Osteoblast (primary cell): ENCODE data around the gene ERFL. TPM values are rescaled to one million over a fixed set of nuclear protein-coding genes. Genes with fewer than 3 reads are reported as not detected.
A peak's percentile ranks its signal among the peaks of the same experiment; 100 is the strongest.

ENCODE experiments used
- DNase-seq: peaks from one replicate; pipeline ENCODE4 v3.0.0; 2011; ENCODE audit warnings: low spot score, mixed read lengths; ENCODE audit not compliant: insufficient read length; ENCODE audit errors: missing footprints
- H2AFZ ChIP-seq: 2 replicates; pipeline ENCODE4 v1.6.0; 2011; ENCODE audit warnings: mild to moderate bottlenecking, low read length
- H3K27ac ChIP-seq: 2 replicates; pipeline ENCODE4 v1.5.1; 2011; ENCODE audit warnings: mild to moderate bottlenecking, low read depth, low read length, moderate library complexity
- H3K27me3 ChIP-seq: 2 replicates; pipeline ENCODE4 v1.6.0; 2012; ENCODE audit warnings: mild to moderate bottlenecking, control low read depth, inconsistent platforms, low read length, moderate library complexity; ENCODE audit not compliant: insufficient read depth
- H3K36me3 ChIP-seq: 2 replicates; pipeline ENCODE4 v1.5.1; 2011; ENCODE audit warnings: mild to moderate bottlenecking, low read length, control low read depth, moderate library complexity; ENCODE audit not compliant: insufficient read depth
- H3K4me1 ChIP-seq: 2 replicates; pipeline ENCODE4 v1.5.1; 2011; ENCODE audit warnings: mild to moderate bottlenecking, low read length, control low read depth, moderate library complexity; ENCODE audit not compliant: insufficient read depth
- H3K4me2 ChIP-seq: 2 replicates; pipeline ENCODE4 v1.6.0; 2011; ENCODE audit warnings: mild to moderate bottlenecking, low read length; ENCODE audit not compliant: insufficient read depth
- H3K4me3 ChIP-seq: fragments of 200-600 bp; sonication (generic); 3 replicates; pipeline ENCODE4 v1.5.1; 2012; ENCODE audit warnings: mild to moderate bottlenecking, low read length, inconsistent platforms; ENCODE audit not compliant: insufficient read depth
- H3K79me2 ChIP-seq: 2 replicates; pipeline ENCODE4 v1.6.0; 2012; ENCODE audit warnings: mild to moderate bottlenecking, low read length, control low read depth, inconsistent platforms; ENCODE audit not compliant: insufficient read depth
- H3K9me3 ChIP-seq: 2 replicates; pipeline ENCODE4 v1.5.1; 2011; ENCODE audit warnings: low read depth, low read length, control low read depth
- H4K20me1 ChIP-seq: 2 replicates; pipeline ENCODE4 v1.6.0; 2012; ENCODE audit warnings: mild to moderate bottlenecking, low read length, control low read depth; ENCODE audit not compliant: insufficient read depth
- CTCF ChIP-seq: IDR thresholded peaks from 2 replicates; pipeline ENCODE4 v1.5.1; 2011; ENCODE audit warnings: mild to moderate bottlenecking, low read depth, low read length, moderate library complexity; ENCODE audit errors: extremely low read depth
- total RNA-seq: library from RNA; depleted of rRNA; stranded (reverse); fragments of >200 nt; gene quantifications from 2 replicates; pipeline ENCODE4 v1.2.3, GENCODE V29; 2012

Gene ERFL
- total RNA-seq, 1 donor: under 0.01 TPM

GRCh38 chr19:41929536-41930071 is 1.4 kb upstream of the ERFL start:
- no peak overlapping the region for H2AFZ ChIP-seq
- no peaks in the 10 kb centered on the region for H4K20me1 ChIP-seq
- H3K4me3 ChIP-seq: no peak overlapping the region
- H3K4me2 ChIP-seq: no peak overlapping the region
- H3K79me2 ChIP-seq: no peaks in the 10 kb centered on the region
- H3K27ac ChIP-seq: no peak overlapping the region
- no peak for TF ChIP-seq CTCF
- H3K9me3 ChIP-seq: no peaks in the 10 kb centered on the region
- peaks cover 7% of the 10 kb centered on the region for H3K4me1 ChIP-seq
- peaks cover 59% of the 10 kb centered on the region for H3K27me3 ChIP-seq
- DNase-seq: no peak
- no peaks in the 10 kb centered on the region for H3K36me3 ChIP-seq

DNA sequence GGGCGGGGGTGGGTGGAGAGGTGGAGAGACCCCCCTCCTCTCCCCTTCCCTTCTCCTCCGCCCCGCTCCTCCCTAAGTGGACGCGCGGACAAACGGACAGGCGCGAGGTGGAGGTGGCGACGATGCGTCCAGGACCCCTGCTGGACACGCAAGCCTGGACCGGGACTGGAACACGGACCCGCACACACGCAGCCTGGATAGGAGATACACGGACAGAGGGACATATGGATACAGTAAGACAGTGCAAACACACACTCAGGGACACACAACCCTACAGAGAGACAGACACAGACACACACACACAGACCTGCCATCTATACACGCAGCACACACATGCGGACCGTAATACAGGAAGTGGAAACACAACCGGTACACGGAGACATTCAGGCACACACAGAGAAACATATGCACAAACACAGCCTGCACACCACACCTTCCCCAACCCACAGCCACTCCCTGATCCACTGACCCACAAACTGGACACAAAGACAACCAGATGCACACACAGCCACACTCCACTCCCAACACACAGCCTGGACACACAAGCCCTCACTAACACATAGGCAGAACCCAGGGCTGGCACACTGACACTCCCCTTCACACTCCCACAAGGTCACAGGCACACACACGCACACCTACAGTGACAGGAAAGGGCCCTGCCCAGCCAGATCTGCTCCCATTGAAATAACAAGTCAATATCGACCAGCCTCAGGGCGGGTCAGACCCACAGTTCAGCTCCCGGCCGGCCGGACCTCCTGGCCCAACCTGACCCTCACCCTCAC is 696 bp upstream of the ERFL start:
- TF ChIP-seq CTCF: no peak
- DNase-seq: peak; percentile 92
- Histone ChIP-seq H3K27me3 (peaks cover 54% of the 10 kb centered on the region), H3K36me3 (no peaks in the 10 kb centered on the region), H3K9me3 (no peaks in the 10 kb centered on the region), H3K4me1 (peaks cover 7% of the 10 kb centered on the region), H3K4me2 (peak overlapping the region; percentile 73), H3K79me2 (no peaks in the 10 kb centered on the region), H2AFZ (peak overlapping the region; percentile 51), H4K20me1 (no peaks in the 10 kb centered on the region), H3K4me3 (peak overlapping the region; percentile 64), H3K27ac (no peak overlapping the region)

- H3K36me3 ChIP-seq: no peaks in the 10 kb centered on the region
- peak overlapping the region; percentile 73 for H3K4me2 ChIP-seq
- peaks cover 7% of the 10 kb centered on the region for H3K4me1 ChIP-seq
- H4K20me1 ChIP-seq: no peaks in the 10 kb centered on the region
- DNase-seq: no peak
- H2AFZ ChIP-seq: peak overlapping the region; percentile 59
- H3K9me3 ChIP-seq: no peaks in the 10 kb centered on the region
- no peak overlapping the region for H3K27ac ChIP-seq
- H3K79me2 ChIP-seq: no peaks in the 10 kb centered on the region
- TF ChIP-seq CTCF: no peak
- H3K27me3 ChIP-seq: peaks cover 50% of the 10 kb centered on the region
- peak overlapping the region; percentile 64 for H3K4me3 ChIP-seq
Measured at GRCh38 chr19:41927497-41928192, 604 bp downstream of the ERFL start.
